Measurements from ENCODE around the gene EMC7.

The EMC7 gene

GRCh38 chr15:34085746-34086145, 15.9 kb downstream of the EMC7 start:
- 100% methylated on average over 1 of the region's 2 CpGs for WGBS, 2 experiments (ENCODE audit: insufficient coverage in 2 of 2)

GRCh38 chr15:34084086-34084485, 17.6 kb downstream of the EMC7 start:
- Histone ChIP-seq H3K27ac (ENCODE audit: low read depth, low read length, severe bottlenecking) (no peak overlapping the region), H3K36me3 (ENCODE audit: control insufficient read depth, insufficient read depth, low read length) (peaks cover 32% of the 10 kb centered on the region), H3K4me3 (ENCODE audit: extremely low read depth, insufficient read depth, low read length, poor library complexity, severe bottlenecking) (no peak overlapping the region), H3K4me1 (ENCODE audit: control insufficient read depth, insufficient read depth, low read length, poor library complexity, severe bottlenecking) (no peaks in the 10 kb centered on the region), H3K9me3 (ENCODE audit: control insufficient read depth, low read length) (no peaks in the 10 kb centered on the region)
- WGBS, 2 experiments (ENCODE audit: insufficient coverage in 2 of 2), result 88 to 95% methylated on average over 6 to 7 of the region's 7 CpGs

More at GRCh38 chr15:34085746-34086145, 15.9 kb downstream of the EMC7 start:
- no peaks in the 10 kb centered on the region for H3K9me3 ChIP-seq (ENCODE audit: control insufficient read depth, low read length)
- no peak overlapping the region for H3K27ac ChIP-seq (ENCODE audit: low read depth, low read length, severe bottlenecking)
- no peaks in the 10 kb centered on the region for H3K4me1 ChIP-seq (ENCODE audit: control insufficient read depth, insufficient read depth, low read length, poor library complexity, severe bottlenecking)
- H3K36me3 ChIP-seq (ENCODE audit: control insufficient read depth, insufficient read depth, low read length), result peaks cover 39% of the 10 kb centered on the region
- no peak overlapping the region for H3K4me3 ChIP-seq (ENCODE audit: extremely low read depth, insufficient read depth, low read length, poor library complexity, severe bottlenecking)

GRCh38 chr15:34079904-34080303, 21.8 kb downstream of the EMC7 start:
- no peaks in the 10 kb centered on the region for H3K4me1 ChIP-seq (ENCODE audit: control insufficient read depth, insufficient read depth, low read length, poor library complexity, severe bottlenecking)
- no peaks in the 10 kb centered on the region for H3K9me3 ChIP-seq (ENCODE audit: control insufficient read depth, low read length)
- no peak overlapping the region for H3K27ac ChIP-seq (ENCODE audit: low read depth, low read length, severe bottlenecking)
- no peak overlapping the region for H3K4me3 ChIP-seq (ENCODE audit: extremely low read depth, insufficient read depth, low read length, poor library complexity, severe bottlenecking)
- 100% methylated on average over 2 of the region's 4 CpGs; no CpG with 5 or more reads in 1 of the 2 experiments for WGBS, 2 experiments (ENCODE audit: insufficient coverage in 2 of 2)
- peaks cover 4% of the 10 kb centered on the region for H3K36me3 ChIP-seq (ENCODE audit: control insufficient read depth, insufficient read depth, low read length)

- Histone ChIP-seq H3K4me1 (ENCODE audit: control insufficient read depth, insufficient read depth, low read length, poor library complexity, severe bottlenecking) (no peaks in the 10 kb centered on the region), H3K4me3 (ENCODE audit: extremely low read depth, insufficient read depth, low read length, poor library complexity, severe bottlenecking) (no peak overlapping the region), H3K36me3 (ENCODE audit: control insufficient read depth, insufficient read depth, low read length) (no peaks in the 10 kb centered on the region), H3K27ac (ENCODE audit: low read depth, low read length, severe bottlenecking) (no peak overlapping the region), H3K9me3 (ENCODE audit: control insufficient read depth, low read length) (no peaks in the 10 kb centered on the region)
- WGBS, 2 experiments (ENCODE audit: insufficient coverage in 2 of 2), result 100% methylated on average over 1 of the region's 3 CpGs; no CpG with 5 or more reads in 1 of the 2 experiments
Observed at GRCh38 chr15:34078900-34079299, 22.8 kb downstream of the EMC7 start.

- Histone ChIP-seq H3K36me3 (ENCODE audit: control insufficient read depth, insufficient read depth, low read length) (no peaks in the 10 kb centered on the region), H3K4me1 (ENCODE audit: control insufficient read depth, insufficient read depth, low read length, poor library complexity, severe bottlenecking) (no peaks in the 10 kb centered on the region), H3K9me3 (ENCODE audit: control insufficient read depth, low read length) (no peaks in the 10 kb centered on the region), H3K27ac (ENCODE audit: low read depth, low read length, severe bottlenecking) (no peak overlapping the region), H3K4me3 (ENCODE audit: extremely low read depth, insufficient read depth, low read length, poor library complexity, severe bottlenecking) (no peak overlapping the region)
- WGBS, 2 experiments (ENCODE audit: insufficient coverage in 2 of 2), result 85 to 97% methylated on average over 4 of the region's 4 CpGs
Observed at GRCh38 chr15:34076785-34077184, 24.9 kb downstream of the EMC7 start.

GRCh38 chr15:34070003-34070402, 31.7 kb downstream of the EMC7 start:
- H3K4me1 ChIP-seq (ENCODE audit: control insufficient read depth, insufficient read depth, low read length, poor library complexity, severe bottlenecking), result no peaks in the 10 kb centered on the region
- no peak overlapping the region for H3K27ac ChIP-seq (ENCODE audit: low read depth, low read length, severe bottlenecking)
- 92 to 95% methylated on average over 4 to 5 of the region's 6 CpGs for WGBS, 2 experiments (ENCODE audit: insufficient coverage in 2 of 2)
- H3K4me3 ChIP-seq (ENCODE audit: extremely low read depth, insufficient read depth, low read length, poor library complexity, severe bottlenecking), result no peak overlapping the region
- H3K9me3 ChIP-seq (ENCODE audit: control insufficient read depth, low read length), result no peaks in the 10 kb centered on the region
- H3K36me3 ChIP-seq (ENCODE audit: control insufficient read depth, insufficient read depth, low read length), result no peaks in the 10 kb centered on the region

- H3K36me3 ChIP-seq (ENCODE audit: control insufficient read depth, insufficient read depth, low read length), result no peaks in the 10 kb centered on the region
- H3K9me3 ChIP-seq (ENCODE audit: control insufficient read depth, low read length), result no peaks in the 10 kb centered on the region
- WGBS, 2 experiments (ENCODE audit: insufficient coverage in 2 of 2), result 87 to 97% methylated on average over 8 of the region's 8 CpGs
- no peak overlapping the region for H3K4me3 ChIP-seq (ENCODE audit: extremely low read depth, insufficient read depth, low read length, poor library complexity, severe bottlenecking)
- no peak overlapping the region for H3K27ac ChIP-seq (ENCODE audit: low read depth, low read length, severe bottlenecking)
- no peaks in the 10 kb centered on the region for H3K4me1 ChIP-seq (ENCODE audit: control insufficient read depth, insufficient read depth, low read length, poor library complexity, severe bottlenecking)
Observed at GRCh38 chr15:34065941-34066340, 35.7 kb downstream of the EMC7 start.

GRCh38 chr15:34065261-34065660, 36.4 kb downstream of the EMC7 start:
- H3K27ac ChIP-seq (ENCODE audit: low read depth, low read length, severe bottlenecking), result no peak overlapping the region
- WGBS, 2 experiments (ENCODE audit: insufficient coverage in 2 of 2), result no CpG with 5 or more reads among the region's 3 CpGs
- H3K36me3 ChIP-seq (ENCODE audit: control insufficient read depth, insufficient read depth, low read length), result no peaks in the 10 kb centered on the region
- H3K4me1 ChIP-seq (ENCODE audit: control insufficient read depth, insufficient read depth, low read length, poor library complexity, severe bottlenecking), result no peaks in the 10 kb centered on the region
- no peaks in the 10 kb centered on the region for H3K9me3 ChIP-seq (ENCODE audit: control insufficient read depth, low read length)
- no peak overlapping the region for H3K4me3 ChIP-seq (ENCODE audit: extremely low read depth, insufficient read depth, low read length, poor library complexity, severe bottlenecking)

- Histone ChIP-seq H3K36me3 (ENCODE audit: control insufficient read depth, insufficient read depth, low read length) (no peaks in the 10 kb centered on the region), H3K4me1 (ENCODE audit: control insufficient read depth, insufficient read depth, low read length, poor library complexity, severe bottlenecking) (no peaks in the 10 kb centered on the region), H3K9me3 (ENCODE audit: control insufficient read depth, low read length) (no peaks in the 10 kb centered on the region), H3K27ac (ENCODE audit: low read depth, low read length, severe bottlenecking) (no peak overlapping the region), H3K4me3 (ENCODE audit: extremely low read depth, insufficient read depth, low read length, poor library complexity, severe bottlenecking) (no peak overlapping the region)
- WGBS, 2 experiments (ENCODE audit: insufficient coverage in 2 of 2), result no CpG with 5 or more reads among the region's 1 CpG
Observed at GRCh38 chr15:34064438-34064837, 37.2 kb downstream of the EMC7 start.

- WGBS, 2 experiments (ENCODE audit: insufficient coverage in 2 of 2), result 83 to 96% methylated on average over 2 to 3 of the region's 3 CpGs
Observed at GRCh38 chr15:34059946-34060345, 41.7 kb downstream of the EMC7 start.

GRCh38 chr15:34059476-34059875, 42.2 kb downstream of the EMC7 start:
- 74 to 82% methylated on average over 1 to 2 of the region's 2 CpGs for WGBS, 2 experiments (ENCODE audit: insufficient coverage in 2 of 2)
- H3K9me3 ChIP-seq (ENCODE audit: control insufficient read depth, low read length), result no peaks in the 10 kb centered on the region
- no peak overlapping the region for H3K27ac ChIP-seq (ENCODE audit: low read depth, low read length, severe bottlenecking)

More at GRCh38 chr15:34059946-34060345, 41.7 kb downstream of the EMC7 start:
- Histone ChIP-seq H3K27ac (ENCODE audit: low read depth, low read length, severe bottlenecking) (no peak overlapping the region), H3K4me3 (ENCODE audit: extremely low read depth, insufficient read depth, low read length, poor library complexity, severe bottlenecking) (no peak overlapping the region), H3K9me3 (ENCODE audit: control insufficient read depth, low read length) (no peaks in the 10 kb centered on the region), H3K36me3 (ENCODE audit: control insufficient read depth, insufficient read depth, low read length) (no peaks in the 10 kb centered on the region), H3K4me1 (ENCODE audit: control insufficient read depth, insufficient read depth, low read length, poor library complexity, severe bottlenecking) (no peaks in the 10 kb centered on the region)

More at GRCh38 chr15:34059476-34059875, 42.2 kb downstream of the EMC7 start:
- no peaks in the 10 kb centered on the region for H3K4me1 ChIP-seq (ENCODE audit: control insufficient read depth, insufficient read depth, low read length, poor library complexity, severe bottlenecking)
- H3K36me3 ChIP-seq (ENCODE audit: control insufficient read depth, insufficient read depth, low read length), result no peaks in the 10 kb centered on the region
- H3K4me3 ChIP-seq (ENCODE audit: extremely low read depth, insufficient read depth, low read length, poor library complexity, severe bottlenecking), result no peak overlapping the region
